CD4-positive, CD25-positive, alpha-beta regulatory T cell (primary cell): ENCODE data around the gene LENG8. TPM values are rescaled to one million over a fixed set of nuclear protein-coding genes. Genes with fewer than 3 reads are reported as not detected.
"Not testable (repeated sequence)": the region's sequence is repeated elsewhere in the genome, so short reads cannot be mapped to it uniquely, and the experiment has no call there.

Source experiments
- ATAC-seq, 2 donors: fragments of 150-1000 bp; cut with Tn5 transposase; one replicate each; pipeline ENCODE4 v1.10.0; 2021; ENCODE audit warnings: low read depth in 2 of 2, moderate number of reproducible peaks in 2 of 2, moderate library complexity in 1 of 2
- DNase-seq, 3 donors: peaks; one replicate each; pipeline versions ENCODE4 v3.0.0 to v3.0.0-alpha.2; 2012 to 2022; ENCODE audit warnings: mixed read lengths in 1 of 3
- H3K27ac ChIP-seq: one replicate; pipeline ENCODE4 v1.7.0; 2013; ENCODE audit warnings: mild to moderate bottlenecking, low read length; ENCODE audit not compliant: insufficient read depth, poor library complexity, severe bottlenecking
- H3K27me3 ChIP-seq: one replicate; pipeline ENCODE4 v1.7.0; 2013; ENCODE audit warnings: low read length; ENCODE audit not compliant: control insufficient read depth, insufficient read depth
- H3K36me3 ChIP-seq: one replicate; pipeline ENCODE4 v1.7.0; 2013; ENCODE audit warnings: mild to moderate bottlenecking, low read length, moderate library complexity; ENCODE audit not compliant: control insufficient read depth, insufficient read depth
- H3K4me1 ChIP-seq: 2 replicates; pipeline ENCODE4 v1.7.0; 2013; ENCODE audit warnings: mild to moderate bottlenecking, low read length; ENCODE audit not compliant: insufficient read depth, control insufficient read depth, poor library complexity, severe bottlenecking
- H3K4me3 ChIP-seq: one replicate; pipeline ENCODE4 v1.7.0; 2013; ENCODE audit warnings: low read depth, mild to moderate bottlenecking, low read length, moderate library complexity
- H3K9me3 ChIP-seq, 2 experiments: 1 replicate in 1 of 2; 2 replicates in 1 of 2; pipeline ENCODE4 v1.7.0; 2013; ENCODE audit warnings: low read length in 2 of 2, mild to moderate bottlenecking in 1 of 2, moderate library complexity in 1 of 2; ENCODE audit not compliant: control insufficient read depth in 2 of 2
- H3K27ac Mint-ChIP-seq, 3 donors: one replicate each; pipeline ENCODE4 v1.8.0; 2020 to 2022; ENCODE audit warnings: mild to moderate bottlenecking in 3 of 3, mixed read lengths in 3 of 3, moderate library complexity in 2 of 3
- H3K27me3 Mint-ChIP-seq: one replicate; pipeline ENCODE4 v1.8.0; 2022; ENCODE audit warnings: mild to moderate bottlenecking, mixed read lengths
- H3K36me3 Mint-ChIP-seq: one replicate; pipeline ENCODE4 v1.8.0; 2020; ENCODE audit warnings: mixed read lengths
- H3K4me1 Mint-ChIP-seq, 4 donors: one replicate each; pipeline ENCODE4 v1.8.0; 2020 to 2022; ENCODE audit warnings: mixed read lengths in 4 of 4, mild to moderate bottlenecking in 1 of 4
- H3K4me3 Mint-ChIP-seq, 4 donors: one replicate each; pipeline ENCODE4 v1.8.0; 2020 to 2022; ENCODE audit warnings: mild to moderate bottlenecking in 4 of 4, mixed read lengths in 4 of 4, moderate library complexity in 3 of 4
- H3K9me3 Mint-ChIP-seq, 7 donors: one replicate each; pipeline ENCODE4 v1.8.0; 2020 to 2022; ENCODE audit warnings: mixed read lengths in 7 of 7, mild to moderate bottlenecking in 3 of 7, moderate library complexity in 2 of 7
- polyA plus RNA-seq, 4 donors: library from polyadenylated mRNA; unstranded; fragments of 300-500 nt; fragmentation: Illumina TruSeq; gene quantifications; one replicate each; pipeline ENCODE4 v1.2.3, GENCODE V29; 2021
- total RNA-seq: library from RNA; stranded (reverse); gene quantifications from one replicate; pipeline ENCODE4 v1.2.3, GENCODE V29; 2022

LENG8 gene
- total and polyA plus RNA-seq, 5 donors from 2014 or later, result 3.9 to 558 (median 6.5) TPM

- Histone ChIP-seq H3K36me3 (no peaks in the 10 kb centered on the region), H3K27me3 (no peaks in the 10 kb centered on the region), H3K4me3 (no peak overlapping the region), H3K4me1 (no peaks in the 10 kb centered on the region), H3K27ac (no peak overlapping the region), H3K9me3 (no peaks in the 10 kb centered on the region)
- no peak for DNase-seq
- Mint-ChIP-seq H3K4me1 (peaks cover 0 to 4% (median under 1%) of the 10 kb centered on the region in 4 donors), H3K9me3 (no peaks in the 10 kb centered on the region), H3K27me3 (peaks cover 24% of the 10 kb centered on the region), H3K36me3 (no peaks in the 10 kb centered on the region), H3K27ac (no peak overlapping the region), H3K4me3 (no peak overlapping the region)
- ATAC-seq, result no peak
Measured at GRCh38 chr19:54489341-54489740, 40.3 kb downstream of the LENG8 start.

DNA sequence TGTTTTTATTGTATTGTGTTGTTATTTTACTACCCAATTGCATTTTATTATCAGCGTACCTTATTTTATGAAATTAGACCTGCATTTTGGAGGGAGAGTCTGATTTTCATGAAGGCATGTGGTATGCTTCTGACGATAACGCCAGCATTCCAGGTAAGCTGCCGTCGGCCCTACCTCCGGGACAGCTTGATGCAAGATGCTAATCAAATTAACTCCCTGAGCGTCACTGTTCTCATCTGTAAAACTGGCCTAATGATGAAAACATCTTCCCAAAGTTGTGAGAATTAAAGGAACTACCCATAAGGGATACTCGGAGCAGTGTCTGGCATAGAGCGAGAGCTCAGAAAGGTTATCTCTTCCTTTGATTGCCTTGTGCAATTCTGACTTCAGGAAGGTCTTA, 40.8 kb downstream of the LENG8 start:
- Histone ChIP-seq H3K4me3 (no peak overlapping the region), H3K27me3 (no peaks in the 10 kb centered on the region), H3K4me1 (no peaks in the 10 kb centered on the region), H3K36me3 (no peaks in the 10 kb centered on the region), H3K27ac (no peak overlapping the region), H3K9me3 (no peaks in the 10 kb centered on the region)
- Mint-ChIP-seq H3K9me3 (no peaks in the 10 kb centered on the region), H3K27ac (no peak overlapping the region), H3K36me3 (no peaks in the 10 kb centered on the region), H3K27me3 (peaks cover 27% of the 10 kb centered on the region), H3K4me3 (no peak overlapping the region), H3K4me1 (peaks cover 0 to 4% (median under 1%) of the 10 kb centered on the region in 4 donors)
- no peak for DNase-seq
- ATAC-seq, result no peak

GRCh38 chr19:54492568-54492967, 43.6 kb downstream of the LENG8 start:
- H3K27me3 ChIP-seq, result peaks cover 3% of the 10 kb centered on the region
- Mint-ChIP-seq H3K9me3 (no peaks in the 10 kb centered on the region), H3K27ac (no peak overlapping the region), H3K4me1 (peaks cover 5 to 13% (median 9%) of the 10 kb centered on the region in 4 donors), H3K36me3 (no peaks in the 10 kb centered on the region), H3K27me3 (peaks cover 29% of the 10 kb centered on the region), H3K4me3 (no peak overlapping the region)
- DNase-seq (no peak), ATAC-seq (no peak)
- H3K36me3 ChIP-seq, result no peaks in the 10 kb centered on the region
- H3K27ac ChIP-seq, result no peak overlapping the region
- H3K4me1 ChIP-seq, result peaks cover under 1% of the 10 kb centered on the region
- H3K9me3 ChIP-seq, result no peaks in the 10 kb centered on the region
- no peak overlapping the region for H3K4me3 ChIP-seq

GRCh38 chr19:54493056-54493455, 44.1 kb downstream of the LENG8 start:
- not testable (repeated sequence) for H3K4me1 ChIP-seq, H3K9me3 ChIP-seq, H3K4me3 ChIP-seq, H3K4me3 Mint-ChIP-seq, H3K27ac ChIP-seq, H3K36me3 Mint-ChIP-seq, DNase-seq, H3K27me3 ChIP-seq, ATAC-seq, H3K9me3 Mint-ChIP-seq, H3K36me3 ChIP-seq, H3K27ac Mint-ChIP-seq
- H3K27me3 Mint-ChIP-seq, result peaks cover 34% of the 10 kb centered on the region
- H3K4me1 Mint-ChIP-seq, result peaks cover 7 to 18% (median 13%) of the 10 kb centered on the region in 4 donors

DNA sequence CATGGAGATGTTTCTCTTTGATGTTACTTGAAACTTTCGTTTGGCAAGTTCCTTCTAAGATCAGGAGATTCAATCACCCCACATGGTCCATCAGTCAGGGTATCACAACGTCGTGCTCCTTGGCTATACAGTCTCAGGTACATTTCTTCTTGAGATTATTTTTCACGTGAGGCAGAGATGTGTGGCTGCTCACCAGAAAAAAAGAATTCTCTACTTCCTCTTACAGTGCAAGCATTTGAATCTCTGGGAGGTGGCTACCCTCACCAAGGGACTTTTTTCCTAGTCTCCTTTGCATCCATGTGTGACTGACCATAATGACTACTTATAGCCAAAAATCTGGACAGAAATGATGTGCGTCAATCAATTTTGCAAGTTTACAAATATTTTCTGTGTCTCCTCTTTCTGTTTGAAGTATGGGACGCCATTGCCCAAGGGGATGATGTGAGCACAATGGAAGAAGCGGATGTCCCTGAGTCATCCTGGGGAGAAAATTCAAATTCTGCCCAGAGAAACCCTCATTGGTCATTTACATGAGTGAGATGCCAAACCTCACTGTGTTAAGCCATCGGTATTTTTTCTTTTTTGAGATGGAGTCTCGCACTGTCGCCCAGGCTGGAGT, 45.1 kb downstream of the LENG8 start:
- no peak overlapping the region for H3K4me3 Mint-ChIP-seq
- no peak overlapping the region for H3K4me3 ChIP-seq
- DNase-seq, result no peak
- H3K27ac Mint-ChIP-seq, result no peak overlapping the region
- H3K9me3 ChIP-seq, result no peaks in the 10 kb centered on the region
- H3K36me3 Mint-ChIP-seq, result no peaks in the 10 kb centered on the region
- H3K4me1 Mint-ChIP-seq, result peaks cover 7 to 28% (median 14%) of the 10 kb centered on the region in 4 donors
- no peak for ATAC-seq
- H3K36me3 ChIP-seq, result no peaks in the 10 kb centered on the region
- H3K27me3 ChIP-seq, result peaks cover 3% of the 10 kb centered on the region
- peaks cover 33% of the 10 kb centered on the region for H3K27me3 Mint-ChIP-seq
- peaks cover 4% of the 10 kb centered on the region for H3K4me1 ChIP-seq
- no peaks in the 10 kb centered on the region for H3K9me3 Mint-ChIP-seq
- no peak overlapping the region for H3K27ac ChIP-seq

DNA sequence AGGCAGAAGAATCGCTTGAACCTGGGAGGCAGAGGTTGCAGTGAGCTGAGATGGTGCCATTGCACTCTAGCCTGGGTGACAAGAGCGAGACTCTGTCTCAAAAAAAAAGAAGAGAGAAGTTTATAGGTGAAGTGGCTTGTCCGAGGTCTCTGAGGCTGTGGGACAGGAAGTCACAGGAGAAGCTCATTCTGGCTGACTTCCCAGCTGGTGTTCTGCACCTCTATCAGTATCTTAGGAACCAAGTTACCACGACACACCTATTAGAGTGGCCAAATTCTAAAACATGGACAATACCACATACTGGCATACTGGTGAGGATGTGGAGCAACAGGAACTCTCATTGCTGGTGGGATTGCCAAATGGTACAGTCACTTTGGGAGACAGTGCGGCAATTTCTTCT, 46.3 kb downstream of the LENG8 start:
- H3K27me3 Mint-ChIP-seq, result peaks cover 29% of the 10 kb centered on the region
- not testable (repeated sequence) for ATAC-seq, H3K9me3 Mint-ChIP-seq, H3K4me3 ChIP-seq, H3K27ac Mint-ChIP-seq, H3K27me3 ChIP-seq, H3K4me1 ChIP-seq, H3K27ac ChIP-seq, H3K36me3 Mint-ChIP-seq, DNase-seq, H3K36me3 ChIP-seq, H3K9me3 ChIP-seq, H3K4me3 Mint-ChIP-seq
- peaks cover 7 to 31% (median 14%) of the 10 kb centered on the region in 4 donors for H3K4me1 Mint-ChIP-seq

DNA sequence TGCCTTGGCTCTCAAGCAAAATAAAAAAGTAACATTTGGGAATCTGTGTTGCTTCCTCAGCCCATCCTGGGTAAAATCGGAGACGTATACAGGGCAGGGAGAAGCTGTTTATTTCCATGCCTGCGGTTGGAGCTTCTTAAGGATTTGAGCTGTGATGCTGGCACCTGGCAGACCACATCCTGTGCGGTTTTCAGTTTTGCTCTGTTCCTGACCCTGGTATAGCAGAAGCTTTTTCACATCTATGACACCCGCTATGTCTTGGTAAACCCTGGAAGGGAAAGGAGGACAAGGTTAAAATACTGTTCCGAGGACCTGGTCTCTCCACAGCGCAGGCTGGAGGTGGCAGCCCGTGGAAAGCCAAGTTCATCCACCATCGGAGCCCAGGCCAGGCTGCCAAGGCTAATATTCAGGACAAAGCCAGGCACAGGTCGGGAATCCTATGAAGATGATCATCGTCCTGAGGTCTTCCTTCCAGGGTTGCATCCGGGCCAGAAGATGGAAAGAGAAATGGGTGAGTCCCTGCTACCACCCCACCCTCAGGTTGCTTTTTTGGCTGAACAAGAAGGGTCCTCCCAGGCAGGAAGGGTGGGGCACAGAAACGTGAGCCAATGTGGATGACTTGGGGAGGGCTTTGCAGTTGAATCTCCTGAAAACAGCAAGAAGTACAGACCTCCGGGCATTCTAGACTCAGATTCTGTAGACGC, 48.9 kb downstream of the LENG8 start:
- Mint-ChIP-seq H3K4me3 (peak overlapping the region; percentile 4 to 68 (median 42)), H3K27ac (peak overlapping the region in 2 of 3 donors; percentile 62 to 75), H3K27me3 (peaks cover 26% of the 10 kb centered on the region), H3K4me1 (peaks cover 11 to 42% (median 20%) of the 10 kb centered on the region in 4 donors)
- H3K27me3 ChIP-seq, H3K27ac ChIP-seq, H3K9me3 ChIP-seq, H3K36me3 ChIP-seq, H3K9me3 Mint-ChIP-seq, H3K36me3 Mint-ChIP-seq: not testable (repeated sequence)
- Histone ChIP-seq H3K4me3 (peak overlapping the region; percentile 54), H3K4me1 (peaks cover 10% of the 10 kb centered on the region)
- ATAC-seq (peak; percentile 44 to 61), DNase-seq (peak in 1 of 3 donors; percentile 54)

GRCh38 chr19:54498451-54498772, 49.4 kb downstream of the LENG8 start:
- H3K4me3 ChIP-seq, result peak overlapping the region; percentile 24
- Mint-ChIP-seq H3K27me3 (peaks cover 26% of the 10 kb centered on the region), H3K4me3 (peak overlapping the region in 1 of 4 donors; percentile 68), H3K4me1 (peaks cover 11 to 47% (median 20%) of the 10 kb centered on the region in 4 donors)
- not testable (repeated sequence) for ATAC-seq, H3K27ac Mint-ChIP-seq, H3K9me3 Mint-ChIP-seq, H3K27ac ChIP-seq, DNase-seq, H3K27me3 ChIP-seq, H3K36me3 Mint-ChIP-seq, H3K36me3 ChIP-seq, H3K9me3 ChIP-seq
- peaks cover 11% of the 10 kb centered on the region for H3K4me1 ChIP-seq
